ENCODE results near the gene BTBD18.
"Not testable (repeated sequence)": the region's sequence is repeated elsewhere in the genome, so short reads cannot be mapped to it uniquely, and the experiment has no call there.

BTBD18 gene

DNA sequence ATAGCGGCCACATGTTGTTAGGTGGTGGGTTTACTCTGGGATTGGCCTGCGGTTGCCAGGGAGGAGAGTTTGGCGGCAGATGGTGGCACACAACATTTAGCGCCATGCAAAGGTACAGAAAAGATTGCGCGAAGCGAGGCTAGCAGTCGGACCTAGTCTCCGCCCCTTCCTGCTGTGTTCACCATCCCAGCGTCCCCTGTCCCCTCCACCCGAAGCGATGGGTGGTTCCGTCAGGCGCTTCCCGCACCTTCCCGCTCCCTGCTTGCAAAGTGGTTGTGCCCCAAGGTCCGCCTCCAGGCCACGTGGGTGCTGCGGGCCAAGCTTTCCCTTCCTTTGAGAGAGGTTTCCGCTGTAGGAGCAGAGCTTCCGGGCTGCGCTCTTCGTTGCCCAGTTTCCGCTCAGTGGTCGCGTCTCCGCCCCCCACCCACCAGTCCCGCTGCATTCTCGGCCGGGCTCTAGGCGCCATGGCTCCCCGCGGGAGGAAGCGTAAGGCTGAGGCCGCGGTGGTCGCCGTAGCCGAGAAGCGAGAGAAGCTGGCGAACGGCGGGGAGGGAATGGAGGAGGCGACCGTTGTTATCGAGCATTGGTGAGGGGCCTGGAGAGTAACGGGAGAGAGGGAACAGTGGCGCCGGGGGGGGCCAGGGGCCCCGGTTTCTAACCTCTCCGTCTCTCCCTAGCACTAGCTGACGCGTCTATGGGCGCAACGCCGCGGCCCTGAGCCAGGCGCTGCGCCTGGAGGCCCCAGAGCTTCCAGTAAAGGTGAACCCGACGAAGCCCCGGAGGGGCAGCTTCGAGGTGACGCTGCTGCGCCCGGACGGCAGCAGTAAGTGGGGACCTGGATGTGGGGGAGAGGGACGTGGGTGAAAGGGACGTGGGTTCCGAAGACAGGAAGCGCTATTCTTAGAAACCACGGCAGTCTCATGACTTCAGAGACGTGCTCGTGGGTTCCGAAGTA lies 10.2 kb downstream of the BTBD18 start, which contains the start of gene SELENOH:
SELENOH (plus strand) TSS at position 360 of the 955 bp plus-strand sequence; CDS start at position 465, 105 bp downstream.
- H3K36me3 ChIP-seq (ENCODE audit: control insufficient read depth in 2 of 2, insufficient read depth in 2 of 2, low read length in 2 of 2): peaks cover 43 to 51% of the 10 kb centered on the region in 2 donors
- H3K9ac ChIP-seq (ENCODE audit: low read depth in 1 of 2, low read length in 2 of 2): peak within 1 kb of the TSS; percentile 85 to 95
- peak within 1 kb of the TSS; percentile 94 for H3K4me3 ChIP-seq (ENCODE audit: low read length in 2 of 2)
- no peaks in the 10 kb centered on the region for H3K9me3 ChIP-seq (ENCODE audit: control insufficient read depth in 2 of 2, low read length in 2 of 2)
- peaks cover 9 to 16% of the 10 kb centered on the region in 2 donors for H3K4me1 ChIP-seq (ENCODE audit: control insufficient read depth in 2 of 2, insufficient read depth in 2 of 2, low read length in 2 of 2)
- H3K27ac ChIP-seq (ENCODE audit: low read depth in 2 of 2, low read length in 2 of 2): peak within 1 kb of the TSS; percentile 84 to 88
- H3K27me3 ChIP-seq (ENCODE audit: control insufficient read depth in 2 of 2, insufficient read depth in 2 of 2, low read length in 2 of 2): no peaks in the 10 kb centered on the region

DNA sequence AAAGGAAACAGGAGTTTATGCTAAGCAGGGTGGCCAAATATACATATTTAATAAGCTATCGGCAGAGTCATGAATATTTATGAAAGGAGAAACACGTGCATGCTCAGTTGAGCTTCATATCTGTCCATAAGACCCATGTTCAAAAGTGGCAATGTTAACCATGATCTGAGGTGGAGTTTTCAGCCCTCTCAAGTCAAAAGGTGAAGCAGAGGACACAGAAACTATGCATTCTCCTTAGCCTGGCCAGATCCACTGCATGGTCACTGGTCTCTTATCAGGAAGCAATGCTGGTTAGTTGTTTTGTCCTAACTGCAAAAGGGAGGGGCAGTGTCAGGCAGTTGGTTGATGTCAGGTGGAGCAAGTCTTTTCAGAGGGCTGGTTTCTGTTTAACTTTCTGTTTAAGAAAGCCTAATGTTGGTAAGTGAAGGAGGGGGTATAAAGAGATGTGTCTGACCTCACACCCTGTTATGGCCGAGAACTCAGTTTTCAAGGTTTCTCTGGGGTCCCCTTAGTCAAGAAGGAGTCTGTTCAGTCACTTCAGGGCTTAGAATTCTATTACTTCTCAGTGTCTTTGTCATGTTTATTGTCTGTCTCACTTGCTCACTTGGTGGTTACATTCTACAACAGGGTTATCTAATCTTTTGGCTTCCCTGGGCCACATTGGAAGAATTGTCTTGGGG lies 15.9 kb downstream of the BTBD18 start:
- peak overlapping the region; percentile 58 to 67 for H3K27ac ChIP-seq (ENCODE audit: low read depth in 2 of 2, low read length in 2 of 2)

GRCh38 chr11:57732661-57733060 lies 19.0 kb downstream of the BTBD18 start:
- Histone ChIP-seq H3K27me3 (ENCODE audit: control insufficient read depth in 2 of 2, insufficient read depth in 2 of 2, low read length in 2 of 2) (no peaks in the 10 kb centered on the region), H3K4me1 (ENCODE audit: control insufficient read depth in 2 of 2, insufficient read depth in 2 of 2, low read length in 2 of 2) (peaks cover 0 to 4% of the 10 kb centered on the region in 2 donors), H3K9me3 (ENCODE audit: control insufficient read depth in 2 of 2, low read length in 2 of 2) (no peaks in the 10 kb centered on the region), H3K9ac (ENCODE audit: low read depth in 1 of 2, low read length in 2 of 2) (no peak overlapping the region), H3K27ac (ENCODE audit: low read depth in 2 of 2, low read length in 2 of 2) (no peak overlapping the region), H3K36me3 (ENCODE audit: control insufficient read depth in 2 of 2, insufficient read depth in 2 of 2, low read length in 2 of 2) (peaks cover 3 to 12% of the 10 kb centered on the region in 2 donors), H3K4me3 (ENCODE audit: low read length in 2 of 2) (no peak overlapping the region)

More for the DNA sequence above, 15.9 kb downstream of the BTBD18 start:
- Histone ChIP-seq H3K4me1 (ENCODE audit: control insufficient read depth in 2 of 2, insufficient read depth in 2 of 2, low read length in 2 of 2) (peaks cover 0 to 6% of the 10 kb centered on the region in 2 donors), H3K9ac (ENCODE audit: low read depth in 1 of 2, low read length in 2 of 2) (peak overlapping the region in 1 of 2 donors; percentile 27), H3K9me3 (ENCODE audit: control insufficient read depth in 2 of 2, low read length in 2 of 2) (no peaks in the 10 kb centered on the region), H3K4me3 (ENCODE audit: low read length in 2 of 2) (peak overlapping the region in 1 of 2 donors; percentile 49), H3K36me3 (ENCODE audit: control insufficient read depth in 2 of 2, insufficient read depth in 2 of 2, low read length in 2 of 2) (peaks cover 20 to 22% of the 10 kb centered on the region in 2 donors), H3K27me3 (ENCODE audit: control insufficient read depth in 2 of 2, insufficient read depth in 2 of 2, low read length in 2 of 2) (no peaks in the 10 kb centered on the region)

- Histone ChIP-seq H3K27me3 (ENCODE audit: control insufficient read depth in 2 of 2, insufficient read depth in 2 of 2, low read length in 2 of 2) (no peaks in the 10 kb centered on the region), H3K36me3 (ENCODE audit: control insufficient read depth in 2 of 2, insufficient read depth in 2 of 2, low read length in 2 of 2) (peaks cover 0 to 11% of the 10 kb centered on the region in 2 donors), H3K4me1 (ENCODE audit: control insufficient read depth in 2 of 2, insufficient read depth in 2 of 2, low read length in 2 of 2) (no peaks in the 10 kb centered on the region), H3K27ac (ENCODE audit: low read depth in 2 of 2, low read length in 2 of 2) (no peak overlapping the region), H3K9me3 (ENCODE audit: control insufficient read depth in 2 of 2, low read length in 2 of 2) (no peaks in the 10 kb centered on the region), H3K4me3 (ENCODE audit: low read length in 2 of 2) (no peak overlapping the region), H3K9ac (ENCODE audit: low read depth in 1 of 2, low read length in 2 of 2) (no peak overlapping the region)
Observed at GRCh38 chr11:57729479-57729878, 22.1 kb downstream of the BTBD18 start.

DNA sequence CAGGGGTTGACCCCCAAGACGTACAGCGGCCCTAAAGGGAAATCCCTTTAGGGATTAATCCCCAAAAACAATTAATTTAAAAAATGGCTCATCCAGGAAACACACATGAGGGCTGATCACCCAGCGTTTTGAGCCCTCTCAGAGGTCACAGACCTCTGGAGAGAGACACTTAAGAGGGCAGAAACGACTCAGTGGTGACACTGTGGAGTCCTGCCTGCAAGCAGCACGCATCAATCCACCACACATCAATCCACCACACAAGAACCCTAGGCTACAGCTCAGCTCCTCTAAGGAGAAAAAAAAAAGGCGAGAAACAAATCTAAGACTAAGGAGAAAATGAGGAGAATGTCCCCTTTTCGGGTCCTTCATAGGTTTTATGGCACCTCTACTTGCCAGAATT lies 22.8 kb downstream of the BTBD18 start:
- Histone ChIP-seq H3K9ac (ENCODE audit: low read depth in 1 of 2, low read length in 2 of 2) (no peak overlapping the region), H3K9me3 (ENCODE audit: control insufficient read depth in 2 of 2, low read length in 2 of 2) (no peaks in the 10 kb centered on the region), H3K4me3 (ENCODE audit: low read length in 2 of 2) (no peak overlapping the region), H3K4me1 (ENCODE audit: control insufficient read depth in 2 of 2, insufficient read depth in 2 of 2, low read length in 2 of 2) (no peaks in the 10 kb centered on the region), H3K27ac (ENCODE audit: low read depth in 2 of 2, low read length in 2 of 2) (no peak overlapping the region), H3K27me3 (ENCODE audit: control insufficient read depth in 2 of 2, insufficient read depth in 2 of 2, low read length in 2 of 2) (no peaks in the 10 kb centered on the region), H3K36me3 (ENCODE audit: control insufficient read depth in 2 of 2, insufficient read depth in 2 of 2, low read length in 2 of 2) (peaks cover 0 to 11% of the 10 kb centered on the region in 2 donors)

- no peak overlapping the region for H3K9ac ChIP-seq (ENCODE audit: low read depth in 1 of 2, low read length in 2 of 2)
- no peak overlapping the region for H3K27ac ChIP-seq (ENCODE audit: low read depth in 2 of 2, low read length in 2 of 2)
- no peak overlapping the region for H3K4me3 ChIP-seq (ENCODE audit: low read length in 2 of 2)
- no peaks in the 10 kb centered on the region for H3K9me3 ChIP-seq (ENCODE audit: control insufficient read depth in 2 of 2, low read length in 2 of 2)
- H3K36me3 ChIP-seq (ENCODE audit: control insufficient read depth in 2 of 2, insufficient read depth in 2 of 2, low read length in 2 of 2): peaks cover 0 to 8% of the 10 kb centered on the region in 2 donors
- no peaks in the 10 kb centered on the region for H3K27me3 ChIP-seq (ENCODE audit: control insufficient read depth in 2 of 2, insufficient read depth in 2 of 2, low read length in 2 of 2)
- no peaks in the 10 kb centered on the region for H3K4me1 ChIP-seq (ENCODE audit: control insufficient read depth in 2 of 2, insufficient read depth in 2 of 2, low read length in 2 of 2)
Observed at GRCh38 chr11:57727185-57727584, 24.4 kb downstream of the BTBD18 start.

DNA sequence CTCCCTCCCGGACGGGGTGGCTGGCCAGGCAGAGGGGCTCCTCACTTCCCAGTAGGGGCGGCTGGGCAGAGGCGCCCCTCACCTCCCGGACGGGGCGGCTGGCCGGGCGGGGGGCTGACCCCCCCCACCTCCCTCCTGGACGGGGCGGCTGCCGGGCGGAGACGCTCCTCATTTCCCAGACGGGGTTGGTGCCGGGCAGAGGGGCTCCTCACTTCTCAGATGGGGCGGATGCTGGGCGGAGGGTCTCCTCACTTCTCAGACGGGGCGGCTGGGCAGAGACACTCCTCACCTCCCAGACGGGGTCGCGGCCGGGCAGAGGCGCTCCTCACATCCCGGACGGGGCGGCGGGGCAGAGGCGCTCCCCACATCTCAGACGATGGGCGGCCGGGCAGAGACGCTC lies 34.9 kb downstream of the BTBD18 start:
- not testable (repeated sequence) for H3K9ac ChIP-seq (ENCODE audit: low read depth in 1 of 2, low read length in 2 of 2); H3K4me3 ChIP-seq (ENCODE audit: low read length in 2 of 2); H3K27me3 ChIP-seq (ENCODE audit: control insufficient read depth in 2 of 2, insufficient read depth in 2 of 2, low read length in 2 of 2); H3K9me3 ChIP-seq (ENCODE audit: control insufficient read depth in 2 of 2, low read length in 2 of 2); H3K27ac ChIP-seq (ENCODE audit: low read depth in 2 of 2, low read length in 2 of 2)
- Histone ChIP-seq H3K36me3 (ENCODE audit: control insufficient read depth in 2 of 2, insufficient read depth in 2 of 2, low read length in 2 of 2) (peaks cover 7 to 10% of the 10 kb centered on the region in 2 donors), H3K4me1 (ENCODE audit: control insufficient read depth in 2 of 2, insufficient read depth in 2 of 2, low read length in 2 of 2) (peaks cover 11 to 12% of the 10 kb centered on the region in 2 donors)

DNA sequence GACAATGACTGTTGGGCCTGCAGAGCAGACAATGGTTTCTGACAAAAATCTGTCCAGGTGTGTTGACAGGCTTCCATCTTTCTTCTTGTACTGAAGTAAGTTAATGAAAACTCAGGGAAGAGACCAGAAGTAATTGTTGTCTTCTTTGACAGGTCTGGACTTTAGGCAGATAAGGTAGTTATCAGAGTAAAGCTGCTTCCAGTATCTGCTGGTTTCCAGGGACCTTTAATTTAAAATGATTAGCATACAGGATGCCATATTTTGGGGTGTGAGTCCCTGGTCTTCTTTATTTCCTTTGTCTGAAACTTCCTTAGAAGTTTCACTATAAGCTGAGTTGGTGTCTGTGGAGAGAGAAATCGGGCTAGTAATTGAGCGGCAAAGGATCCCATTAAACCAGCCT lies 37.8 kb downstream of the BTBD18 start:
- Histone ChIP-seq H3K36me3 (ENCODE audit: control insufficient read depth in 2 of 2, insufficient read depth in 2 of 2, low read length in 2 of 2) (peaks cover 0 to 8% of the 10 kb centered on the region in 2 donors), H3K4me1 (ENCODE audit: control insufficient read depth in 2 of 2, insufficient read depth in 2 of 2, low read length in 2 of 2) (peaks cover 17 to 32% of the 10 kb centered on the region in 2 donors), H3K9me3 (ENCODE audit: control insufficient read depth in 2 of 2, low read length in 2 of 2) (no peaks in the 10 kb centered on the region), H3K4me3 (ENCODE audit: low read length in 2 of 2) (peak overlapping the region; percentile 77 to 94), H3K9ac (ENCODE audit: low read depth in 1 of 2, low read length in 2 of 2) (no peak overlapping the region), H3K27me3 (ENCODE audit: control insufficient read depth in 2 of 2, insufficient read depth in 2 of 2, low read length in 2 of 2) (no peaks in the 10 kb centered on the region), H3K27ac (ENCODE audit: low read depth in 2 of 2, low read length in 2 of 2) (no peak overlapping the region)

DNA sequence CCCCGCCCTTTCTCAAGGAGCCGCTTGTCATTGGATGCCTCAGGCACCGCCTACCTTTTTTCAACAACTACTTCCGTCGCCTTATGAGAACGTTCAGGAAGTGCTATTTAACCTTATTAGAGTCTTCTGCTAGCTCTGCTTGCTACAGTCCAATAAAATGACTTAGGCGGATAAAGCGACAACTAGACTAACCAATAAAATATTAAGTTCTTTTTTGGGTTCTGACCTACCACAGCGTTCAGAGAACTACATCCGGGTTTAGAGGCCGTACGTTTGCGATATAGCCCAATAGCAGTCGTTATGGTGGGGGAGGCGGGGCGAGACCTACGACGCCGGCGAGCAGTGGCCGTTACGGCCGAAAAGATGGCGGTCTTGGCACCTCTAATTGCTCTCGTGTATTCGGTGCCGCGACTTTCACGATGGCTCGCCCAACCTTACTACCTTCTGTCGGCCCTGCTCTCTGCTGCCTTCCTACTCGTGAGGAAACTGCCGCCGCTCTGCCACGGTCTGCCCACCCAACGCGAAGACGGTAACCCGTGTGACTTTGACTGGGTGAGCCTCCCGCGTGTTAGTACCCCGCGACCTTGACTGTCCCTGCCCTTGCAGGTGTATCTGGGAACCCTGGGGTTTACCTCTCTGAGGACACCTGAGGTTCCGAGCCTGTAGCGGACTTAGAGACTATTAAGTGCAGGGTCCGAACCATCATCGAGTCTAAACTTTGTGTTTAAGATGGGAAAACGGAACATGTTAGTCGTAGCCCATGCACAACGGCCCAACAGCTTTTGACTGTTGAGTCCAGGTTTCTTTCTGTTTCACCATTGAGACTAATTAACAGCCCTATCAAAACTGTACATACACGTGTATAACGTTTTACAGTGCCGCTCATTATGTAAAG lies 39.1 kb downstream of the BTBD18 start, which contains the start of gene TMX2:
TMX2 (plus strand) TSS at position 338 of the 895 bp plus-strand sequence; CDS start at position 364, 26 bp downstream.
- no peaks in the 10 kb centered on the region for H3K9me3 ChIP-seq (ENCODE audit: control insufficient read depth in 2 of 2, low read length in 2 of 2)
- peak within 1 kb of the TSS; percentile 89 to 94 for H3K4me3 ChIP-seq (ENCODE audit: low read length in 2 of 2)
- H3K36me3 ChIP-seq (ENCODE audit: control insufficient read depth in 2 of 2, insufficient read depth in 2 of 2, low read length in 2 of 2): peaks cover 0 to 2% of the 10 kb centered on the region in 2 donors
- peak within 1 kb of the TSS; percentile 81 to 95 for H3K9ac ChIP-seq (ENCODE audit: low read depth in 1 of 2, low read length in 2 of 2)
- H3K4me1 ChIP-seq (ENCODE audit: control insufficient read depth in 2 of 2, insufficient read depth in 2 of 2, low read length in 2 of 2): peaks cover 17 to 32% of the 10 kb centered on the region in 2 donors
- H3K27me3 ChIP-seq (ENCODE audit: control insufficient read depth in 2 of 2, insufficient read depth in 2 of 2, low read length in 2 of 2): no peaks in the 10 kb centered on the region
- peak within 1 kb of the TSS; percentile 91 to 97 for H3K27ac ChIP-seq (ENCODE audit: low read depth in 2 of 2, low read length in 2 of 2)

All from mucosa of rectum (tissue), 2 donors.